Mesodermal cell (in vitro differentiated cells): ENCODE results near the gene FBXL17.

ENCODE experiments used
- H3K27ac ChIP-seq: 2 replicates; pipeline ENCODE4 v1.7.0; 2013; ENCODE audit warnings: mild to moderate bottlenecking, low read depth, low read length, moderate library complexity; ENCODE audit not compliant: severe bottlenecking
- H3K36me3 ChIP-seq: 2 replicates; pipeline ENCODE4 v1.7.1; 2013; ENCODE audit warnings: mild to moderate bottlenecking, low read length, moderate library complexity; ENCODE audit not compliant: control insufficient read depth, insufficient read depth
- H3K4me1 ChIP-seq: one replicate; pipeline ENCODE4 v1.7.1; 2013; ENCODE audit warnings: mild to moderate bottlenecking, low read length; ENCODE audit not compliant: insufficient read depth, control insufficient read depth, poor library complexity, severe bottlenecking
- H3K4me3 ChIP-seq: 2 replicates; pipeline ENCODE4 v1.7.0; 2013; ENCODE audit warnings: low read length, control low read depth, mild to moderate bottlenecking; ENCODE audit not compliant: insufficient read depth, poor library complexity, severe bottlenecking; ENCODE audit errors: extremely low read depth
- H3K9me3 ChIP-seq: 2 replicates; pipeline ENCODE4 v1.7.1; 2013; ENCODE audit warnings: mild to moderate bottlenecking, low read length, moderate library complexity; ENCODE audit not compliant: control insufficient read depth
- WGBS, 2 experiments: methylation state at CpG; one replicate each; pipeline ENCODE4 v1.1.5; 2013; ENCODE audit warnings: missing lambda C conversion rate in 2 of 2; ENCODE audit not compliant: insufficient coverage in 2 of 2; 5-methylcytosine and 5-hydroxymethylcytosine counted together

Gene FBXL17

DNA sequence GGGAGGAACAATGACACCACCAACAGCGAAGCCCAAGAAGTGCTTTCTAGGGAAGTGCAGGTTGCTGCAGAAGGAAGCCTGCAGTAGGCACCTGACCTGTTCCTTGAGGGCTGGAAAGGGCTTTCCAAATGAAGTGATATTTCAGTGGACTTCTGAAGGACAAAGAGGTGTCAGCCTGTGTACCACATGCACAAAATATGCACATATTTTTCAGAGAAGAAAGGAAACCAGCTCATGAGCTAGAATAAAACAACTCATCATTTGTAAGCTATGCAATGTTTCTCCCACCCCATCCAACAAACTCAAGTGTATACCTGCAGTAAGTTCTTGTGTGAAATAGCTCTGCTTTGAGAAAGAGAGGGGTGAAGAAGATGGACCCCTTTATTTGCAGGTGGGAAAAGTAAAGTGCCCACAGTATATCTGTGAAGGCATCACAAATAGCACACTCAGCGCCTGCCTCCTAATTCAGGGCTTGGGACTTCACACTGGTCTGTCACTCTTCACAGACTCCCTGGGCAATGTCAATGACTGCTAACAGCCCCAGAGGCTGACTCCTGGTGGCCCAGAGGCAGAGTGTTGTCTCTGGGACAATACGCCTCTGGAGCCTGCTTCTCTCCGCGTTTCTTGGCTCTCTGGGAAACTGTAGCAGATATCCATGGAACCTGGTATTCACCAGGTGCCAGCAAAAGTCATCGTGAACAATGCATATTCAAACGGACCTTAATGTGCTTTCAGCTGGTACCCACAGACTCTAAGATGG, 513.1 kb downstream of the FBXL17 start:
- no peaks in the 10 kb centered on the region for H3K9me3 ChIP-seq
- no peaks in the 10 kb centered on the region for H3K36me3 ChIP-seq
- H3K4me1 ChIP-seq, result peaks cover 9% of the 10 kb centered on the region
- no peak overlapping the region for H3K27ac ChIP-seq
- no peak overlapping the region for H3K4me3 ChIP-seq
- WGBS, 2 experiments, result 80 to 84% methylated on average over 5 of the region's 7 CpGs

DNA sequence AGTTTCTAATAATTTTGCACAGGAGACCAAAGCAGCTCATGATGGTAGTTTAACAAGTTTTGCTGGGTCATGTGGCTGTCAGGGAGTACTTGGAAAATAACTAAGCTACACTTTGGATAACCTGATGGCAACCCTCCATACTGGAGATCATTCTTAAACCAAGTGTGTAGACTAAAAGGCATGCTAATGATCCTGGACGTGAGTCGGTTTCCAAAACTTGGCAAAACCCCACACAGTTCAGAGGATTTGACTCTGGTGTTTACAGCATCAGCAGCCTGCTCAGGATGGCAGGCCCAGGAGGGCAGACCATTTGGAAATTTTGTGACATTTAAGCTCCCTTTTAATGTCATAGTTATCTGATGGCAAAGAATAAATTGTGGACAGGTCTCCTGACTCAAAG, 514.6 kb downstream of the FBXL17 start:
- 100% methylated on average over 2 of the region's 2 CpGs; no CpG with 5 or more reads in 1 of the 2 experiments for WGBS, 2 experiments

DNA sequence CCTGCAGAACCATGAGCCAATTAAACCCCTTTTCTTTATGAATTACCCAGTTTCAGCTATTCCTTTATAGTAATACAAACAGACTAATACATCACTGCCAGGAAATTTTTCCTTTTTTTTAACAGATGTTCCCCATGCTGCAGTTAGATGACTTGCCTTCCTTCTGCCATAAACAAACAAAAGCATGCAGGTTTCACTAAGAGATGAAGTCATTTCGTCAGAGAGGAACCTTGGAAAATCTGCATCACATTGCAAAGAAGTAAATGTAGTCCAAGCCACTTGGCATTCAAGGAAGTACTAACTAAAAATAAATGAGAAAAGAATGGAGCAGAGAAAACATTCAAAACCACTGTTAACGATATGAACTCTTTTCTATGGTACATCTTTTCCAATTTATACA, 517.1 kb downstream of the FBXL17 start:
- no peaks in the 10 kb centered on the region for H3K36me3 ChIP-seq
- no peaks in the 10 kb centered on the region for H3K9me3 ChIP-seq
- H3K4me1 ChIP-seq, result peaks cover 9% of the 10 kb centered on the region
- 80% methylated on average over 1 of the region's 2 CpGs; no CpG with 5 or more reads in 1 of the 2 experiments for WGBS, 2 experiments
- H3K4me3 ChIP-seq, result no peak overlapping the region
- no peak overlapping the region for H3K27ac ChIP-seq

More for the DNA sequence above, 514.6 kb downstream of the FBXL17 start:
- peaks cover 9% of the 10 kb centered on the region for H3K4me1 ChIP-seq
- no peak overlapping the region for H3K4me3 ChIP-seq
- no peak overlapping the region for H3K27ac ChIP-seq
- H3K36me3 ChIP-seq, result no peaks in the 10 kb centered on the region
- no peaks in the 10 kb centered on the region for H3K9me3 ChIP-seq

DNA sequence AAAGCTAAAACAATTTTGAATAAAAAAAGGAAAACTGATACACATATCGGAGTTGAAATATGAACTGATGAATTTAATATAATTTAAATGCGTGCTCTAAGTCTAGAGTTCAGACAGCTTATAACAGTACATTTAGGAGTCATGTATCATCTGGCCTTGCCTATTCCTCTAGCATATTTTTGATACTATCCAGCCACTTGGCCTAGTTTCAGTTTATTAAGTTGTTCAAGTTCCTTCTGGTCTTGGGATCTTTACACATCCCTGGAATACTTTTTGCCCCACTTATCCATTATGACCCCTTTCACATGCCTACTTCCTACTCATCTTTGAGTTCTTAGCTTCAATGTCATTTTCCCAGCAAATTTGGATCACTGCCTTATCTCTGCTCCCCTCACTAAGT, 518.8 kb downstream of the FBXL17 start:
- Histone ChIP-seq H3K4me3 (no peak overlapping the region), H3K27ac (no peak overlapping the region), H3K4me1 (no peaks in the 10 kb centered on the region), H3K9me3 (no peaks in the 10 kb centered on the region), H3K36me3 (no peaks in the 10 kb centered on the region)
- no CpG with 5 or more reads among the region's 2 CpGs for WGBS, 2 experiments

DNA sequence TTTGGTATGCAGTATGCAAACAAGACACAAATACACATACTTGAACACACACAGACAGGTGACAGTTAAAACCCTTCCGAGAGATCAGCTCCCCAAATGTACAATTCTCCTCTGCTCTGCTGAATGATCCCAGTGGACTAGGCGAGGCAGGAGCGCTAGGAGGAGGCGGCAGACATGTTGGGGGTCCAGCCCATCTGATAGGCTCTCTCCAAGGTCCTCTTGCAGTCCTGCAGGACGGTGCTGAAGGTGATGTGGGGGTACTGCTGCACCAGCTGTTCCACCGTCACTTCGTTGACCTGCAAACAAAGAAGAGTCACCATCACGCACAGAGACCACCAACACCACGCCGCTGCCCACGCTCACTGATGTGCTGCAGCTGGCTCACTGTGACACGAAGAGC, 520.3 kb downstream of the FBXL17 start:
- Histone ChIP-seq H3K27ac (no peak overlapping the region), H3K36me3 (no peaks in the 10 kb centered on the region), H3K9me3 (no peaks in the 10 kb centered on the region), H3K4me3 (no peak overlapping the region), H3K4me1 (no peaks in the 10 kb centered on the region)
- whole genome bisulfite sequencing, 2 experiments, result 87 to 94% methylated on average over 8 to 9 of the region's 12 CpGs

DNA sequence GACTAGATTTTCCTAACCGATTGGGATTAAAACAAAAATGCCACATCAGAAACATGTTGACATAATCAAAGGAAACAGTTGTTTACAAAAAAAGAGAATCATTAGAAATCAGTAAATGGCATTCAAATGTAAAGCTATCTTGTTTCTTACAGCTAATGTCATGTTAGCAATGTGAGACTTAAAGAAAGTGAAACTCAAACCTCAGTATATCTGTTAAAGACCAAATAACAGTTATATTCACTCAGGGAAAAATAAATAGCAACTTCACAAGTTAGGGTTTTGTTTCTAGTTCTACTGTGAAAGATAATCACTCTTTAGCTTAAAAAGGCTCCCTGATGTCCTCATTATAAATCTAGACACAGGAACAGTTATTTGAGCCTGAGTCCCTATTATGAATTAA, 521.9 kb downstream of the FBXL17 start:
- Histone ChIP-seq H3K9me3 (no peaks in the 10 kb centered on the region), H3K4me1 (no peaks in the 10 kb centered on the region), H3K27ac (no peak overlapping the region), H3K36me3 (no peaks in the 10 kb centered on the region), H3K4me3 (no peak overlapping the region)
- WGBS, 2 experiments, result no CpG with 5 or more reads among the region's 1 CpG

DNA sequence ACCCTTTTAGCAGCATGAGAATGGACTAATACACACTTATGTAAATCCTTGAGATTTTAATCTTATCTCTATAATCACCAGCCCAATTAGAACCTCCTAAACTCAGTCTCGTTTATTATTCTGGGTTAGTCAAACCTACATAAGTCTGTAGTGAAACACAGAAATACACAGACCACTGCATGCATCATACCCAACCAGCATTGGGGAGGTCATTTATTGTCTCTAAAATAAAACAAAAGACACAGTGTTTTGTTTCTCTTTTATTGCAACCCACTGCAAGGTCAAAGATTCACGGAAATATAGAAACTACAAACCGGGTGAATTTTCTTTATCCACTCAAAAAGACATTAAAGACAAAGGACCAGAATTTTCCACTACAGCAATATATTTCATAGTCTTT, 523.1 kb downstream of the FBXL17 start:
- Histone ChIP-seq H3K27ac (no peak overlapping the region), H3K4me1 (no peaks in the 10 kb centered on the region), H3K4me3 (no peak overlapping the region), H3K9me3 (no peaks in the 10 kb centered on the region), H3K36me3 (no peaks in the 10 kb centered on the region)
- 79 to 86% methylated on average over 1 to 2 of the region's 3 CpGs for WGBS, 2 experiments

DNA sequence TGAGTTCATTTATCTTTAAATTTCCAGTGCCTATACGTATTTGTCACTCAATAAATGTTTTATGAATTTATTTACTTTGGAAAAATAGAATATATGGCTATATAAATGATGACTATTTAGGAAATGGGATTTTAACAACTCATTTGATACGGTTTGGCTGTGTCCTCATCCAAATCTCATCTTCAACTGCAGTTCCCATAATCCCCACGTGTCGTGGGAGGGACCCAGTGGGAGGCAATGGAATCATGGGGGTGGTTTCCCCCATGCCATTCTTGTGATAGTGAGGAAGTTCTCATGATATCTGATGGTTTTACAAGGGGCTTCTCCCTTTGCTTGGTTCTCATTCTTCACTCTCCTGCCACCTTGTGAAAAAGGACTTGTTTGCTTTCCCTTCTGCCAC, 523.6 kb downstream of the FBXL17 start:
- H3K27ac ChIP-seq, result no peak overlapping the region
- no peak overlapping the region for H3K4me3 ChIP-seq
- no peaks in the 10 kb centered on the region for H3K9me3 ChIP-seq
- no peaks in the 10 kb centered on the region for H3K4me1 ChIP-seq
- WGBS, 2 experiments, result no CpG with 5 or more reads among the region's 4 CpGs
- H3K36me3 ChIP-seq, result no peaks in the 10 kb centered on the region

DNA sequence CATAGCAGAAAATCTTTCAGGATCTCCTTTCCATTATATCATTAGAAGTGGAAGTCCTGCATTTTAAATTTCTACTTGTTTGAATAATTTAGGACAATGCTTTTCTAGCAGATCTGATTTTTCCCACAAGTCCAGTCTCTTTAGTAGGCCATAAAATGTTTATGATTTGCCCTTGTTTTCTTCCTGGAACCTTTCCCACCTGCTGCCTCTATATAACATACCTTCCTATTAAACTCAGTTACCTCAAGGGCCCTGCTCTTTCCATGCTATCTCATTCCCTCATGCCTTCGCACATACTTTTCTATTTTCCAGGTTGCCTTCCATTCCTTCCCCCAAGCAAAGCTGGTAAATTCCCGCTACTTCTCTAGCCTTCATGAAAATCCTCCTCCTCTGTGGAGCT, 524.1 kb downstream of the FBXL17 start:
- H3K4me3 ChIP-seq, result no peak overlapping the region
- H3K9me3 ChIP-seq, result no peaks in the 10 kb centered on the region
- 91 to 98% methylated on average over 2 of the region's 2 CpGs for WGBS, 2 experiments
- H3K27ac ChIP-seq, result no peak overlapping the region
- H3K4me1 ChIP-seq, result no peaks in the 10 kb centered on the region
- no peaks in the 10 kb centered on the region for H3K36me3 ChIP-seq

DNA sequence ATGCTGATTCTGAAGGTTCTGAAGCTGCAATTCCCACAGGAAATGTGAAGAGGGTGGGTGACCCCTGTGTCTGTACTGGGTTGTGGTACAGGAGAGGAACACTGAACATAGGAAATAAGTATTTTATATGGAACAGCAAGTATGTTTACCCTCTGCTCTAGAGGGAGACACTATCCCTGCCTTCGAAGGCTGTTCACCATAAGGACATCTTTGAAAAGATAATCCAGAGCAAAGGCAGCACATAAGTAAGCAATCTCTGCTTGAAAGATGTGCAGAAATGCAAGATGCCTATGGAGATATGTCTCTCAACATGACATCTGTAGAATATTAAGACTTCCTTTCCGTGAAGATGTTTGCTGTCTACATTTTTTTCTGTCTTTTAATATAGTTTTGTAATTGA, 526.7 kb downstream of the FBXL17 start:
- Histone ChIP-seq H3K36me3 (no peaks in the 10 kb centered on the region), H3K9me3 (no peaks in the 10 kb centered on the region), H3K27ac (no peak overlapping the region), H3K4me3 (no peak overlapping the region), H3K4me1 (no peaks in the 10 kb centered on the region)
- WGBS, 2 experiments, result 76 to 83% methylated on average over 1 to 2 of the region's 2 CpGs

DNA sequence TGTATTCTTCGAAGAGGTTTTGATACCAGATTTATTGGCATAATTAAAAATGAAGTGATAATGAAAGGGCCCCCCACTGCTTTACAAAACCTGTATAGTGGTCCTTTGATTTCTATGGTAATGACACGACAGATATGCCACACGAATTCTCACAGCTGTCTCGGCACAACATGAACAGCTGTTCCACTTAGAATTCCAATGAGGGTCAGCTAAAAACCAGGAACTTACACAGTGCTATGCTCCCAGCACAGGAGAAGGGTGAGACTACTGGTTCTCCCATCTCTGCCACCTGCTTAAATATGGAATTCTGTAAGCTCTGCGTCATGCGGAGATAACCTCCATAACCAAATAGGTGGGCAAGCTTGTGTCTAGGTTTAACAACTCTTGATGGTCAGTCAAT, 528.2 kb downstream of the FBXL17 start:
- no peak overlapping the region for H3K27ac ChIP-seq
- no peaks in the 10 kb centered on the region for H3K9me3 ChIP-seq
- no peaks in the 10 kb centered on the region for H3K4me1 ChIP-seq
- H3K36me3 ChIP-seq, result no peaks in the 10 kb centered on the region
- no peak overlapping the region for H3K4me3 ChIP-seq
- WGBS, 2 experiments, result 85 to 96% methylated on average over 3 of the region's 6 CpGs
